B cell (primary cell): Measurements from ENCODE around the gene PGPEP1. TPM values are rescaled to one million over a fixed set of nuclear protein-coding genes. Genes with fewer than 3 reads are reported as not detected.

ENCODE experiments used
- ATAC-seq: fragments of 200-7000 bp; cut with Tn5 transposase; one replicate; pipeline ENCODE4 v1.10.0; 2021; ENCODE audit warnings: low read depth, mild to moderate bottlenecking, moderate number of reproducible peaks, moderate library complexity
- CTCF ChIA-PET: fragments of 350-600 bp; sonication (Branson Sonifier 250); formaldehyde crosslinking; loops from one replicate; lab custom pipeline; 2021; ENCODE audit warnings: antibody characterized with exemption, inconsistent platforms; lab: Charles Lee
- POLR2A ChIA-PET: fragments of 350-600 bp; sonication (Branson Sonifier 250); formaldehyde crosslinking; loops from one replicate; lab custom pipeline; 2021; ENCODE audit warnings: antibody characterized with exemption; lab: Charles Lee
- DNase-seq: peaks from one replicate; pipeline ENCODE4 v3.0.0; 2013
- H2AFZ ChIP-seq: 2 replicates; pipeline ENCODE4 v1.6.1; 2012; ENCODE audit warnings: mild to moderate bottlenecking, low read depth, low read length; ENCODE audit not compliant: insufficient read depth, poor library complexity, severe bottlenecking
- H3K27ac ChIP-seq, 2 donors: 1 replicate in 1 of 2; 2 replicates in 1 of 2; pipeline ENCODE4 v1.5.1; 2012 to 2013; ENCODE audit warnings: low read length in 2 of 2, mild to moderate bottlenecking in 2 of 2, moderate library complexity in 1 of 2
- H3K27me3 ChIP-seq, 4 experiments: fragments of 200-600 bp in 1 of 4; sonication (generic) in 1 of 4; replicated peaks in 1 of 4; 1 replicate in 2 of 4; 2 replicates in 2 of 4; pipeline versions ENCODE4 v1.6.1 to v1.7.0; 2013 to 2016; ENCODE audit warnings: low read length in 3 of 4, mild to moderate bottlenecking in 2 of 4, mixed read lengths in 1 of 4, moderate library complexity in 1 of 4; ENCODE audit not compliant: insufficient read depth in 4 of 4, control insufficient read depth in 3 of 4; ENCODE audit errors: control extremely low read depth in 1 of 4
- H3K36me3 ChIP-seq, 2 experiments: replicated peaks in 1 of 2; 1 replicate in 1 of 2; 2 replicates in 1 of 2; pipeline versions ENCODE4 v1.6.1 to v1.7.1; 2013; ENCODE audit warnings: low read length in 1 of 2; ENCODE audit not compliant: insufficient read depth in 2 of 2, control insufficient read depth in 1 of 2; ENCODE audit errors: control extremely low read depth in 1 of 2, extremely low read depth in 1 of 2
- H3K4me1 ChIP-seq, 2 donors: fragments of 200-600 bp in 1 of 2; sonication (generic) in 1 of 2; 1 replicate in 1 of 2; 2 replicates in 1 of 2; pipeline versions ENCODE4 v1.5.1 to v1.6.1; 2013 to 2017; ENCODE audit warnings: low read length in 2 of 2; ENCODE audit not compliant: control insufficient read depth in 2 of 2, insufficient read depth in 2 of 2
- H3K4me2 ChIP-seq: replicated peaks from 2 replicates; pipeline ENCODE3; 2012; ENCODE audit warnings: mild to moderate bottlenecking, low read depth, low read length; ENCODE audit not compliant: poor library complexity, severe bottlenecking
- H3K4me3 ChIP-seq, 5 experiments: fragments of 200-600 bp in 1 of 5; sonication (generic) in 1 of 5; 1 replicate in 3 of 5; 2 replicates in 2 of 5; pipeline versions ENCODE4 v1.5.1 to v1.7.0; 2011 to 2016; ENCODE audit warnings: low read length in 4 of 5, mild to moderate bottlenecking in 4 of 5, low read depth in 2 of 5, control low read depth in 1 of 5, moderate library complexity in 1 of 5; ENCODE audit not compliant: insufficient read depth in 1 of 5; ENCODE audit errors: control extremely low read depth in 1 of 5, extremely low read depth in 1 of 5
- H3K79me2 ChIP-seq: fragments of 200-600 bp; sonication (generic); one replicate; pipeline ENCODE4 v1.6.0; 2016; ENCODE audit warnings: low read length; ENCODE audit not compliant: control insufficient read depth, insufficient read depth
- H3K9ac ChIP-seq: fragments of 200-600 bp; sonication (generic); 2 replicates; pipeline ENCODE4 v1.6.1; 2017; ENCODE audit warnings: mild to moderate bottlenecking, low read length, moderate library complexity
- H3K9me3 ChIP-seq, 3 donors: one replicate each; pipeline versions ENCODE4 v1.6.1 to v1.7.1; 2013; ENCODE audit warnings: low read length in 2 of 3; ENCODE audit not compliant: control insufficient read depth in 2 of 3, insufficient read depth in 1 of 3; ENCODE audit errors: control extremely low read depth in 1 of 3
- H4K20me1 ChIP-seq: 2 replicates; pipeline ENCODE4 v1.6.0; 2012; ENCODE audit warnings: mild to moderate bottlenecking, low read length; ENCODE audit not compliant: insufficient read depth, control insufficient read depth, poor library complexity, severe bottlenecking
- H3K27ac Mint-ChIP-seq: one replicate; pipeline ENCODE4 v1.8.0; 2021; ENCODE audit warnings: mixed read lengths
- H3K27me3 Mint-ChIP-seq: one replicate; pipeline ENCODE4 v1.8.0; 2021; ENCODE audit warnings: mixed read lengths
- H3K4me1 Mint-ChIP-seq: one replicate; pipeline ENCODE4 v1.8.0; 2021; ENCODE audit warnings: mixed read lengths
- H3K4me3 Mint-ChIP-seq: one replicate; pipeline ENCODE4 v1.8.0; 2021; ENCODE audit warnings: mixed read lengths
- H3K9me3 Mint-ChIP-seq: one replicate; pipeline ENCODE4 v1.8.0; 2022; ENCODE audit warnings: mixed read lengths; ENCODE audit not compliant: insufficient read depth
- CTCF ChIP-seq: fragments of 200-600 bp; IDR thresholded peaks from one replicate; pipeline ENCODE4 v1.8.0; 2022; ENCODE audit warnings: antibody characterized with exemption, mild to moderate bottlenecking
- EZH2 ChIP-seq: IDR thresholded peaks from 2 replicates; pipeline ENCODE4 v1.6.1; 2012; ENCODE audit warnings: borderline replicate concordance, low read depth, mild to moderate bottlenecking, moderate library complexity, low read length; ENCODE audit not compliant: insufficient read depth, poor library complexity, severe bottlenecking
- WGBS: methylation state at CpG from one replicate; pipeline ENCODE4 v1.1.5; 2013; ENCODE audit warnings: missing lambda C conversion rate; ENCODE audit not compliant: insufficient coverage; 5-methylcytosine and 5-hydroxymethylcytosine counted together
- intact Hi-C: fragments of 100-400 bp; cut with micrococcal nuclease; formaldehyde crosslinking; loops from one replicate; pipeline ENCODE4 v1.10.0; 2022
- polyA plus RNA-seq: library from polyadenylated mRNA; depleted of rRNA; stranded (reverse); fragments of >200 nt; gene quantifications from 2 replicates; pipeline ENCODE4 v1.2.3, GENCODE V29; 2012
- total RNA-seq, 2 donors: library from RNA; stranded (reverse); fragments of 120-200 nt in 1 of 2; gene quantifications; 1 replicate in 1 of 2; 2 replicates in 1 of 2; pipeline versions ENCODE4 v1.2.3 to v1.2.4, GENCODE V29; 2013 to 2022

Gene PGPEP1
- total and polyA plus RNA-seq, 2 donors (not counting 1 experiment from before 2014, with no cell fraction given) = 17.6 to 20.9 TPM

- ATAC-seq (no peak), DNase-seq (no peak)
- Histone ChIP-seq H3K9ac (no peak overlapping the region), H2AFZ (no peak overlapping the region), H3K27me3 (peaks cover 0 to 55% (median 24%) of the 10 kb centered on the region in 4 experiments), H4K20me1 (peaks cover 8% of the 10 kb centered on the region), H3K27ac (no peak overlapping the region), H3K4me1 (peaks cover 20 to 21% of the 10 kb centered on the region in 2 donors), H3K4me3 (no peak overlapping the region), H3K36me3 (no peaks in the 10 kb centered on the region), H3K4me2 (no peak overlapping the region), H3K79me2 (no peaks in the 10 kb centered on the region), H3K9me3 (peaks cover 0 to 8% (median 3%) of the 10 kb centered on the region in 3 donors)
- H3K27ac Mint-ChIP-seq = no peak overlapping the region
- no peak overlapping the region for H3K4me3 Mint-ChIP-seq
- WGBS = 100% methylated on average over 2 of the region's 7 CpGs
- ChIA-PET POLR2A (no interaction called here), CTCF (interaction anchor here (10.6 kb wide), 1 partner anchor 29 kb away, joined by 196 read pairs; no protein-coding TSS in a partner anchor)
- intact Hi-C loops = loop anchor here (5.0 kb wide), 1 partner anchor 38 kb away; no protein-coding TSS in a partner anchor
- no peak for TF ChIP-seq CTCF
- TF ChIP-seq EZH2 = no peak
- no peaks in the 10 kb centered on the region for H3K9me3 Mint-ChIP-seq
- H3K27me3 Mint-ChIP-seq = peaks cover 20% of the 10 kb centered on the region
- peaks cover 17% of the 10 kb centered on the region for H3K4me1 Mint-ChIP-seq
These were observed 44.4 kb downstream of the PGPEP1 start for GRCh38 chr19:18384775-18385174.

- DNase-seq (no peak), ATAC-seq (no peak)
- TF ChIP-seq CTCF (no peak), EZH2 (no peak)
- no peak overlapping the region for H3K9ac ChIP-seq
- intact Hi-C loops = loop anchor here (5.0 kb wide), 1 partner anchor 37 kb away; no protein-coding TSS in a partner anchor
- ChIA-PET POLR2A (no interaction called here), CTCF (interaction anchor here (0.8 to 10.6 kb wide), 2 partner anchors 28 to 273 kb away, joined by 3 to 196 read pairs; no protein-coding TSS in a partner anchor)
- H3K4me1 ChIP-seq = peaks cover 20 to 21% of the 10 kb centered on the region in 2 donors
- H3K79me2 ChIP-seq = no peaks in the 10 kb centered on the region
- H2AFZ ChIP-seq = no peak overlapping the region
- no peaks in the 10 kb centered on the region for H3K36me3 ChIP-seq
- WGBS = 100% methylated on average over 2 of the region's 3 CpGs
- H3K27ac ChIP-seq = no peak overlapping the region
- H3K9me3 Mint-ChIP-seq = no peaks in the 10 kb centered on the region
- no peak overlapping the region for H3K4me2 ChIP-seq
- H3K4me1 Mint-ChIP-seq = peaks cover 17% of the 10 kb centered on the region
- no peak overlapping the region for H3K27ac Mint-ChIP-seq
- H3K27me3 ChIP-seq = peaks cover 0 to 54% (median 24%) of the 10 kb centered on the region in 4 experiments
- H3K4me3 ChIP-seq = no peak overlapping the region
- H3K27me3 Mint-ChIP-seq = peaks cover 16% of the 10 kb centered on the region
- H3K9me3 ChIP-seq = peaks cover 0 to 8% (median 5%) of the 10 kb centered on the region in 3 donors
- H4K20me1 ChIP-seq = peaks cover 8% of the 10 kb centered on the region
- H3K4me3 Mint-ChIP-seq = no peak overlapping the region
These were observed 44.9 kb downstream of the PGPEP1 start for GRCh38 chr19:18385359-18385674.
